GM12878 (cell line): Measurements from ENCODE around the gene LRRC73.

ENCODE experiments used
- CREB1 ChIP-seq: IDR thresholded peaks from 2 replicates; pipeline ENCODE4 v1.6.1; 2012; ENCODE audit warnings: low read depth, mild to moderate bottlenecking, inconsistent platforms
- CTCF ChIP-seq, 3 experiments: IDR thresholded peaks in 2 of 3; conservative IDR thresholded peaks in 1 of 3; 2 replicates each; pipeline ENCODE4 v1.5.1; 2011; ENCODE audit warnings: low read depth in 3 of 3, low read length in 3 of 3, mild to moderate bottlenecking in 3 of 3, control low read depth in 2 of 3, moderate library complexity in 2 of 3, inconsistent platforms in 1 of 3, mixed read lengths in 1 of 3; ENCODE audit not compliant: control insufficient read depth in 2 of 3, insufficient read depth in 1 of 3; ENCODE audit errors: extremely low read depth in 1 of 3
- FOS ChIP-seq: IDR thresholded peaks from 3 replicates; pipeline ENCODE4 v1.6.1; 2011; ENCODE audit warnings: borderline replicate concordance; ENCODE audit not compliant: insufficient read length; ENCODE audit errors: extremely low read depth
- JUND ChIP-seq: IDR thresholded peaks from 2 replicates; pipeline ENCODE4 v1.6.1; 2012; ENCODE audit warnings: low read depth, mild to moderate bottlenecking, low read length, improper control_type of control experiment, moderate library complexity
- KAT2A ChIP-seq: conservative IDR thresholded peaks from 2 replicates; pipeline ENCODE4 v1.6.1; 2011; ENCODE audit warnings: low read depth, low read length; ENCODE audit not compliant: control insufficient read depth
- POU2F2 ChIP-seq: IDR thresholded peaks from 3 replicates; pipeline ENCODE4 v1.6.1; 2011; ENCODE audit warnings: low read depth, mild to moderate bottlenecking, low read length, borderline replicate concordance
- SIN3A ChIP-seq: IDR thresholded peaks from 2 replicates; pipeline ENCODE4 v1.6.1; 2012; ENCODE audit warnings: low read depth, low read length, improper control_type of control experiment
- TCF7 ChIP-seq: IDR thresholded peaks from 2 replicates; pipeline ENCODE4 v1.6.1; 2014; ENCODE audit warnings: antibody characterized with exemption, borderline replicate concordance
- ZSCAN29 ChIP-seq: fragments of 450-650 bp; IDR thresholded peaks from 2 replicates; pipeline ENCODE4 v1.6.1; 2017; ENCODE audit warnings: mild to moderate bottlenecking, moderate library complexity

GRCh38 chr6:43497129-43497396 is 13.1 kb downstream of the LRRC73 start:
- TF ChIP-seq ZSCAN29 (no peak), CTCF (IDR thresholded peaks at IDR 0.05 in 2 of 3, conservative IDR thresholded peaks at IDR 0.05 in 1 of 3; ENCODE audit: control insufficient read depth in 2 of 3, extremely low read depth in 1 of 3, insufficient read depth in 1 of 3, low read depth in 3 of 3, low read length in 3 of 3) (no peak), TCF7 (no peak), SIN3A (no peak), JUND (no peak), POU2F2 (no peak), CREB1 (no peak), KAT2A (no peak), FOS (no peak)
